NCI-H774 (cell line): ENCODE data around the gene USP13.
A peak's percentile ranks its signal among the peaks of the same experiment; 100 is the strongest.

ENCODE experiments used
- DNase-seq: peaks from one replicate; lab custom pipeline; 2025; lab: John Stamatoyannopoulos, UW

USP13 gene

DNA sequence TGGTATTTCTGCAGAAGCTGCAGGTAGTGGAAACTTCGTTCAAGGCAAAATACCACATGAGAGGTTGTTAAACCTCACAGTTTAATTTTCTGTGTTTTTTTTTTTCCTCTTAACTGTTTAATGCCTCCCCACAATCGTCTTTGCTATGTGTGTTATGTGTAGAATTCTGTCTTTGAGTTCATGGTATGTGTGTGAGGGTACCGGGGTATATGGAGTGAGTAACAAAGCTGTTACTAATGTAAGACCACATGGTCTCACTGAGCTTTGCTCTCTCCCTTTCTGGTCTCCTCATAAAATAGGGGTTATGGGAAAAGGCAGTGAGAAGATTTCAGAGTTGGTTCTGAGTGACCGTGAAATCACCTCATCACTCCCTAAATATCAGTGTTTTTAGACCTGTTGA is 143.6 kb downstream of the USP13 start:
- DNase-seq, result no peak

DNA sequence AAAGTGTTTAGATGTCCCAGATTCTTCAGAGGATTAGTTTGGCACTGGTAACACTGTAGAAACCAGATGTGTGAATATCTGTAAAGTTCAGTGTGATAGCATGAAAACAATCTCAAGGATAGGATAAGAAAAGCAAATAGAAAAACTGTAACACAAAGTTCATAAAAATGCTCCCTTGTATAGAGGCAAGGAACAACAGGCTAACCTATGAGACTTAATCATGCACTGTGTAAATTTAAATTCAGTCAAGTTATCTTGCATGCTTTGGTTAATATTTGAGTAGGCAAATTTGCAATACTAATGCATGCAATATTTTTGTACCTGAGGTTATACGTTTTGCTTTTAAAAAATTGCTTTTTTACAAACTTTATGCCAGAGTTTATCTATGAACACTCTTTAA is 144.4 kb downstream of the USP13 start:
- DNase-seq, result no peak

DNA sequence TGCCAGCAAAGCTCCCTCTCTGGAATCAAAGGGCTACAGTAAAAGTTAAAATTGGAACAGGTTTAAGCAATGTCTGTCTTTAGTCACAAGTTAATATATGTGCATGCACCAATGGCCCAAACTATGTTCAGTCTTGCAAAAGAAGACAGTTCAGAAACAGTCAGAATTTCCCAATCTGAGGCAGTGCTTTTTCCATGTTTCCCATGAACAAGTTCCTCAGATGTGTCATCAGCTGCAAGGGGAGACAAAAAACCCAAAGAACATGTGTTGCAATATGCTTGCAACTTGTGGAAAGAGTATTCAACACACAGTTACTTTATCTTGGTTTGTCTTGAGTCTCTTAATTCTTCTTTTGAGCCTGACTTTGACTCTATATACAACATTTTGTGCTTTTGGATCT is 148.4 kb downstream of the USP13 start:
- DNase-seq, result no peak

DNA sequence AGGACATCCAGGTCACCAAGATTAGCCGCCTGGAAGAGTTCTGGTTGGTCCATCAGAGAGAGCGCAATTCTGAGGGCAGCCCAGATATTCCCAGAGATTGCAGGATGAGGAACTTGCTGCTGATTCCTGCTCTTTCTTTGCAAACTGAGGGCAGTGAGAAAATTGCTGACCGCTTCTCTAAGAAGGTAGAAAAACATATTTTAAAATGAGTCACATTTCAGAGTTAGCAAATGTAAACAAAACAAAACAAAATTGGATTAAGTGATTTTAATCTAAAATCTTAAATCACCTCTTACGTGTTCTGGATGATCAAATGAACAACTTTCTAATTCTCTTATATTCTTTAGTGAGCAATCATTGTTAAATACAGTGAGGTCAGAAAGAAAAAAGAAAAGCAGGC is 149.0 kb downstream of the USP13 start:
- DNase-seq, result no peak

DNA sequence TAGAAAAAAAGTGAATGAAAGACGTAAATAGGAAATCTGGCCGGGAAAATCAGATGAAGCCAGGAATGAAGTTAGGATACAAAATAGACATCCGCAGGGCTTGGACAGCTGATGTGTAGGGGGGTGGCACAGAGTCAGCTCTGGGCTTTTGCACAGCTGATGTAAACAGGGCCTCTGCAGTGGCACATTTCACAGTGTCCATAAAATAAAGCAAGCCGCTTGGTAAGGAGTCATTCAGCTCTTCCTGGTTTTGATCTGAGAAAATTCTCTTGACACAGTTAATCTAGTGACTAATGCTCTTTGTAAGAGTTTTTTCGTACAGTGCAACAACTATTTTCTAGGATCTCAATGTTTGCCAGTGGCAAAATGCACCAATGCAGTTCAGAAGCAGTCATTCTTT is 153.3 kb downstream of the USP13 start:
- DNase-seq, result no peak

DNA sequence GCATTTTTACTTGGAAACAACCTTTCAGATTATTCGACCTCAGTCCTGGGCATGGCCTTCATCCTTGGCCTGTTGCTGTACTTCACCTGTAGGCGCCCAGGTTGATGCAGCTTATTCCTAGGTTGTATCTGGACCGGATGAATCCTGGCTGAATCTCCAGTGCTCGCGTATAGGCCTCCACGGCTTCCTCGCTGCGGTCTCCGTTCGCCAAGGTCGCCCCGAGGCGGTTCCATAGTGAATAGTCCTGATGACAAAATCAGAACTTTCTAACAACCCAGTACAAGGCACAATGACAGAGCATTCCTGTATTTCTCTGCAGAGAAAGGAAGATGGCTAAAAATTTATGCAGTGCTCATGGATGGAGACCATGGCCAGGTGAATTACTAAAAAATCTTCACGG is 154.7 kb downstream of the USP13 start:
- DNase-seq, result no peak

DNA sequence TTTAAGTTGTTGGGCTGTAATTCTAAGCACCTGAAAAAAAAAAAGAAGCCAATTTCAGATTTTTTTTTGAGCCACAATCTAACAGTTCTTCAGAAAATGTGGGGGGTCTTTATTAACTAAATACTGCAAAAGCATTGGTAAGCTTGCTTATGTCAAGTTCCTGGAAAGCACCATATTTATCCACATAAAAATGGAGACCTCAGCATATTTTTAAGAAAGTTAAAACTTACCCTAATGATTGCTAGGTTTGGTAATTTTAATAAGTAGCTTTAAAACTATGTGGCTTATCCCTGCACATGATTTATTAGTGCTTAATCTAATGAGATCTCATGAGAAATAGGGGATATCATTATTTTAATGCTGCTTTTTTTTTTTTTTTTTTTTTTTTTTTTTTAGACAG is 156.8 kb downstream of the USP13 start:
- DNase-seq, result no peak

DNA sequence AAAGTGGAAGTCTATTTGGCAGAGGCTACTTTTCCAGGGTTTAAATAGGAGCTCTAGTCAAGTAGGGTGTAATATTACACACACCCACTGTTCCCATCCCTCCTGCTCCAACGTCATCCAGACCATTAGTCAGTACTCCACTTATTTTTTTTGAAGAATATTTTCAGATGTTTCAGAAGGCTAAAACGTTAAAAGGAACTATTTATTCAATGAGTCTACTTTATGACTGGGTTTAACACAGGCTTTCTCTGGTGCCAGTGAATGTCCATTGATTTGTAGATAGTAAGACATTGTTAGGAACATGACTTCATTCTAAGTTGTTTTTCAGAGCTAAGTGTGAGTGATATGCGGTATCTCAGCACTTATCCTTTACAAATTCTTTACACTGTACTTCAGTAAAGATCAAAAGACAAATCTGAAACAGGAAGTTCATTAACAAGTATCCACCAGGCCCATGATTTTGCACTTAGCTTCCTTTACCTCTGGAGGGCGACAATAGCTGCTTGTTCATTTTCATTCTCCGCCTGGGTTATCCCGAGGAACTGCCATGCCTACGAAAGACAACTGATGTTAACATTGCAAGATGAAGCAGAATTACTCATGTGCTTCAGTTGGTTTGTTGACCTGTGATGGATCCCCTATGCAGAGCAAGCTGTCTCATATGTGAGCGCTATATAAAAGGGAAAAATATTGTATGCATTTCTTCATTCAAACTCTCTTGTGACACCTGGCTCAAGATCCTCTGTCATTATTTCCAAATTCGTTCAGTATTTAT is 158.7 kb downstream of the USP13 start:
- peak; percentile 28 for DNase-seq

DNA sequence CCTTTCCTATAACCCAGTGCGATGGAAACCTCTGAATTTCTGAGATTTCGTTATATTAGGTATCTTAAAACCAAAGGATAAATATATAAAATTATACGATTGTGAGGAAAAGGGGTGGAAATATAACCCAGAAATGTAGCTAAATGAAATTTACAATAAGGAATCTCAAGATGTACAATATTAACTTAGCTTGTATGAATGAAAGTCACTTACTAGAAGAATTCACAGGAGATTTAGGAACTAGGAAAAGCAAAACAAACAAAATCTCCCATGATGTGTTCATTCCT is 159.2 kb downstream of the USP13 start:
- no peak for DNase-seq

DNA sequence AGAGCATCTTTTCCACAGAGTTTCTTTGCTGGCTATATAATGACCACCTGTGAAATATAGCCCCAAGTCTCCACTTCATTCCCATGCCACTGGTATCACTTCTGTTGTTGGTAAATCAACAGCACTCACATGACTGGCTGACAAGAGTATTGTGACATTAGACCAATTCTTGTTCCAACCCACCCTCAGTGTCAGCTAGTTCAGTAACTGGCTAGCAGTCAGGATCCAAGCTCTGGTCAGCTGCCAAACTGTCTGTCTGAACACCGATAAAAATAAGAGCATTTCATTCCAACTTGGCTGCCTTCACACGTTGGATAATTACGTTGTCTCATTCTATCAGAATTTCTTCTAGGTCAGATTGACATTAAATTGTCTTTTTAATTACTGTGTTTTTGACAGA is 166.5 kb downstream of the USP13 start:
- no peak for DNase-seq

DNA sequence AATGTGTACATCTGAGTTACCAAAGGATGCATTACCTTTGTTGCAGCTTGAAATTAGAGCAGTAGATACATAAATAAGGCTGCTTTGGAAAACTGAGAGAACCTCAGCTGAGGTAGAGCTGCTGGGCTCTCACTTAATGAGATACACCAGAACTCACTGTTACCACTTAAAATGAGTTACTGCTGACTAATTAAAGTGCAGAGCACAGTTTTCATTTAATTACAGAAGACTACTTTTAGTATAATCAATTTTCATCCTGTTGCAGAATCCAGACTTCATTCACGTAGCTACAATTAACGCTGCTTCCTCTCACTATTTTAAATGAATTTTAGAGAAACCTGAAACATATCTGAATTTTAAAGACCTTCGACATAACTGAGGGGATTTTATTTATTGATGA is 169.5 kb downstream of the USP13 start:
- DNase-seq, result no peak

DNA sequence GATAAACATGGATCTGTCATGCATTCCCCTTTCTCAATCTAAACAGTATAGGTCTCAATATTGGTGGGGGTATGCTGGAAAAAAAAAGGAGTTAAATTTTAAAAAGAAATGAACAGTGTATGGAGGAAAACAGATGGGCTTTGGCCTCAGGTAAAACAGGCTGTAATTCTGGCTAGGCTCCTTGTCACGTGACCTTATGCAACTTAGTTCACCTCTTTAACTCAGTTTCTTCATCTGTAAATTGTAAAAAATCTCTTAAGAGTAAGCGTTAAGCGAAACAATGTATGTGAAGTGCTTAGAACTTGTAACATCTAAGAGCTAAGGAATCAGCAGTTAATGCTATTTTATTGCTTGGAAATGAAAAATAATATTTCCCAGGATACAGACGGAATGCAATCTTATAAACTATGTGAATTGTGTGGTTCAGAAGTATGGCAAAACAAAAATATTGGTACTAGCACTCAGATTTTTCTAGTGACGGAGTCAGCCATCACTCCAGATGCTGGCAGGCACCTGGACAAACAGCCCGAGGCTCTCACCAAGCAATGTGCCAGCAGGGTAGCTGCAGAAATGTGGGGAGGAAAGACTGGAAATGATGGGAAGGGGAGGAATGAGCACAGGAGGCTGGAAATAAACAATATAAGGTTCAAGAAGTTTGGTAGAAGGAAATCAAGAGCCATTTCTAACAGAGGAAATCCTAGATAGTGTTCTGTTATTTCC is 172.8 kb downstream of the USP13 start:
- DNase-seq, result no peak

DNA sequence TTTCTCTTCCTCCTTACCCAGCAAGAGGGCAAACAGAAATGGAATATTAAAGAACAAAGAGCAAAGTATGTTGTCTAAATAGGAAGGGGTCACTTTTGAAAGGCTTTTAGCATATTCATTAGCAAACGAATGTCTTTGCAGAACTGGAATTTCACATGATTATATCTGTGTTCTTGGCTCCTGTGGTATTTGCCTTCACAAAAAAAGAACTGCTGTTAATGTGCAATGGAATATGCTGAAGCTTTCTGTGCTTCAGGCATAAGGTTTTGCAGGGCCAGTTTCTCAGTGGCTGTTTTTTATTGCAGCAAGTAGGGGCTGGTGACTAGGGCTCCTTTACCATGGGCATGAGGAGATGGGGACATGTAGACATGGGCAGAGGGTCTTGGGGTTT is 173.4 kb downstream of the USP13 start:
- DNase-seq, result no peak

DNA sequence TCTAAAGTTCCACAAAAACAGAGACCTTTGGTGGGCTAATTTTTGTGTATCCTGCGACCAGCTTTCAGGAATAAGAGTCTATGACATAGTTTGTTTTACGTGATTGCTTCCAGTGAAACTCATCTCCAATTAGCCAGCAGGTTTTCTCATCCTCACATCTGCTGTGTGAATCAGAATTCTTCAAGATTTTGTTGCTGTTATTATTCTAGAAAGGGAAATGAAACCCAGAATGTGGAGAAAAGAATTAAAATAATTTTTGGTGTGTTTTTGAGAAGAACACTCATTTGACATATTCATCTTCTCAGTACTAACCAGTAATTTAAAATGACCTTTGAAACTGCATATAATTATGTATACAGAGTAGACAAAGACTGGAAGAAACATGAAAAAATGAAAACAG is 175.9 kb downstream of the USP13 start:
- no peak for DNase-seq

DNA sequence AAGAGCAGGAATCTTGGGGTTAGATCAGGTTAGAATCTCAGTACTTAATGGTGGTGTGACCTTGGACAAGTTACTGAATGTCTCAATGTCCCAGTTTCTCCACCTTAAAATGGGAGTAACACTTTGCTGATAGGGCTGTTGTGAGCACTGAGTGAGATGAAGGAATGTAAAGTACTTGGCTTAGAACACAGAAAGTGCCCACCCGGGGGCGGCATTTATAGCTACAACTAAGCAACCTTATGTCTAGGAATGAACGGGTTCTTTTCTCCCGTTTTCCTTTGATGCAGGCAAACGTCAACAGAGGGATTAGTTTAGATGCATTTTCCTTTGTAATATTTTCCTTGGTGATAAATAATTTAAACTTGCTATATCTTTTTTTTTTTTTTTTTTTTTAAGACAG is 176.6 kb downstream of the USP13 start:
- no peak for DNase-seq

DNA sequence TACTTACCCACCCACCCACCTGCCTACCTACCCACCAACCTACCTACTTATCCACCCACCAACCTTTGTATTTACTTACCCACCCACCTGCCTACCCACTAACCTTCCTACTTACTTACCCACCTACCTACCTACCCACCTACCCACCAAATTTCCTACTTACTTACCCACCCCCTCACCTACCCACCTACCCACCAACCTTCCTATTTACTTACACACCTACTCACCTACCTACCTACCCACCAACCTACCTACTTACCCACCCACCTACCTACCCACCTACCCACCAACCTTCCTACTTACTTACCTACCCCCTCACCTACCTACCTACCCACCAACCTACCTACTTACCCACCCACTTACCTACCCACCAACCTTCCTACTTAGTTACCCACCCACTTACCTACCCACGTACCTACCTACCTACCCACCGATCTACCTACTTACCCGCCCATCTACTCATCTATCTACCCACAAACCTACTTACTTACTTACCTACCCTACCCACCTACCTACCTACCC is 179.6 kb downstream of the USP13 start:
- no peak for DNase-seq

DNA sequence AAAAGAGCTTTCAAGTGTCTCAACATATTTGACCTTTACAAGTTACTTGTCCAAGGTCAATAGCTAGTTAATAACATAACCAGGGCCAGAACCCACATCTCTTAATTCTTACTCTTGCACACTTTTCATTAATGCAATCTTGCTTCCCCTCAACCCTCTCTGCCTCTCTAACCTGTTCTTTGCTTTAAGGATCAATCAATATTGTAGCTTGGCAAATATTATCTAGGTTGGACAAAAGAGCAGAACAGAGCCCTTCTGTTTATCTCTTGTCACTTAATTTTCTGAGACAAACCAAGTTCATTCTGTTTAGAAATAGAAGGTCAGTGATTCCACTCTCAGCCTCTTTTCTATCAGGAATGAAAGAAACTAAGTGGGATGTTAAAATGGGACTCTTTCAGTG is 180.5 kb downstream of the USP13 start:
- DNase-seq, result no peak

DNA sequence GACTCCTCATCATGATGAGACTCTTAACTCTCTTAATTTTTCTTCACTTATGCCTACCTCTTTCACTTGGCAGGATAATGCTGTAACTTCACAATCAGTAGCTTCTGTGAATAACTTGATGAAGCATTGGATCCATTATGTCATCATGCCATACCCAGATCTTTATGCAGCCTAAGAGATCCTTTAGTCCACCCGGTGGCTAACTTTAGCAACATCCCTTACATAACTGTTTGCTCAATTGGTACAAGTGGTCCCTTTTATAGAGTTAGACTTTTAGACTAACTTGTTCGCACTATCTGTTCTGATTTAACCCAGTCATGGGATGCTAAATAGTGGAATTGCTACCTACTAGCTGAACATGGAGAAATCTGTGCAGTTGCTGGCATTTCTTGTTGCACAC is 184.5 kb downstream of the USP13 start:
- no peak for DNase-seq
